HEK293 (cell line): ENCODE data around the gene SKIC3.

Experiments used
- ZNF146 ChIP-seq: fragments of 450-650 bp; formaldehyde crosslinking; IDR thresholded peaks from 2 replicates; pipeline ENCODE4 v1.5.1; 2016; ENCODE audit warnings: missing biosample characterization, missing genetic modification characterization
- ZNF701 ChIP-seq: fragments of 450-650 bp; formaldehyde crosslinking; IDR thresholded peaks from 2 replicates; pipeline ENCODE4 v1.5.1; 2016; ENCODE audit warnings: missing biosample characterization, missing genetic modification characterization
- TF ChIP-seq, protein P1 (sequence below): fragments of 450-650 bp; formaldehyde crosslinking; IDR thresholded peaks from 2 replicates; pipeline ENCODE4 v1.5.1; 2016; ENCODE audit warnings: missing biosample characterization, missing genetic modification characterization
- TF ChIP-seq, protein P2 (sequence below): fragments of 450-650 bp; formaldehyde crosslinking; IDR thresholded peaks from 2 replicates; pipeline ENCODE4 v1.5.1; 2016; ENCODE audit warnings: missing biosample characterization, missing genetic modification characterization

DNA sequence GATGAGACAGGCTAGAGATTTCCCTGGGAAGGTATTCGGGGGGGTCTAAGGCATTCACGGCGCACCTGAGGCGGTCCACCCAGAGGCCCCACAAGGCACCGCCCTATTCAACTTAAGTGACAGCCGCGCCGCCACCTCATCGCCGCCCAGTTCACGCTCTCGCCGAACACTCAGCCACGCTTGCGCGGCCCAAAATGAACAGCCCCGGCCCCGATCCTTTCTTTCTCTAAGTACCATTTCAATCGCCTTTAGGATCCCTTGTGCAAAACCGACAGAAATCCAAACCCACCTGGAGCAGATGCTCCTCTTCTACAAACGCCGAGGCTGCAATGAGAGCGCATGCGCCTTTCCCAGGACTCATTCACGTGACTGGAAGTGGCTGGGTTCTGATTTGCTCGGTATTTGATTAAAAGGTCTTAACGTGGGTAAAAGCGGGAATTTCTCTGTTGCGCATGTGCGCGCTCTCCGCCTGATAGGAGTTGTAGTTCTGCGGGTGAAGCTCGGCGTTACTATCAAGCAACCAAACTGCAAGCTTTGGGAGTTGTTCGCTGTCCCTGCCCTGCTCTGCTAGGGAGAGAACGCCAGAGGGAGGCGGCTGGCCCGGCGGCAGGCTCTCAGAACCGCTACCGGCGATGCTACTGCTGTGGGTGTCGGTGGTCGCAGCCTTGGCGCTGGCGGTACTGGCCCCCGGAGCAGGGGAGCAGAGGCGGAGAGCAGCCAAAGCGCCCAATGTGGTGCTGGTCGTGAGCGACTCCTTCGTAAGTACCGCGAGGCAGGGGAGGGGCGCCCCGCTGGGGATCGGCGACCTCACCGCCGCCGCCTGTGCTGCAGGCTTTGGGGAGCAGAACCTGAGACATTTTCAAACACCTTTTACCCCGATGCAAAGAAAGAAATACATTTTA is at the start of gene SKIC3, which contains the start of gene ARSK:
- TF ChIP-seq ZNF146 (tag by site-specific recombination) (no peak), ZNF701 (tag by site-specific recombination) (no peak)
- TF ChIP-seq, protein P1, sequence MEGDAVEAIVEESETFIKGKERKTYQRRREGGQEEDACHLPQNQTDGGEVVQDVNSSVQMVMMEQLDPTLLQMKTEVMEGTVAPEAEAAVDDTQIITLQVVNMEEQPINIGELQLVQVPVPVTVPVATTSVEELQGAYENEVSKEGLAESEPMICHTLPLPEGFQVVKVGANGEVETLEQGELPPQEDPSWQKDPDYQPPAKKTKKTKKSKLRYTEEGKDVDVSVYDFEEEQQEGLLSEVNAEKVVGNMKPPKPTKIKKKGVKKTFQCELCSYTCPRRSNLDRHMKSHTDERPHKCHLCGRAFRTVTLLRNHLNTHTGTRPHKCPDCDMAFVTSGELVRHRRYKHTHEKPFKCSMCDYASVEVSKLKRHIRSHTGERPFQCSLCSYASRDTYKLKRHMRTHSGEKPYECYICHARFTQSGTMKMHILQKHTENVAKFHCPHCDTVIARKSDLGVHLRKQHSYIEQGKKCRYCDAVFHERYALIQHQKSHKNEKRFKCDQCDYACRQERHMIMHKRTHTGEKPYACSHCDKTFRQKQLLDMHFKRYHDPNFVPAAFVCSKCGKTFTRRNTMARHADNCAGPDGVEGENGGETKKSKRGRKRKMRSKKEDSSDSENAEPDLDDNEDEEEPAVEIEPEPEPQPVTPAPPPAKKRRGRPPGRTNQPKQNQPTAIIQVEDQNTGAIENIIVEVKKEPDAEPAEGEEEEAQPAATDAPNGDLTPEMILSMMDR (tag by site-specific recombination) = peak; percentile 63
- TF ChIP-seq, protein P2, sequence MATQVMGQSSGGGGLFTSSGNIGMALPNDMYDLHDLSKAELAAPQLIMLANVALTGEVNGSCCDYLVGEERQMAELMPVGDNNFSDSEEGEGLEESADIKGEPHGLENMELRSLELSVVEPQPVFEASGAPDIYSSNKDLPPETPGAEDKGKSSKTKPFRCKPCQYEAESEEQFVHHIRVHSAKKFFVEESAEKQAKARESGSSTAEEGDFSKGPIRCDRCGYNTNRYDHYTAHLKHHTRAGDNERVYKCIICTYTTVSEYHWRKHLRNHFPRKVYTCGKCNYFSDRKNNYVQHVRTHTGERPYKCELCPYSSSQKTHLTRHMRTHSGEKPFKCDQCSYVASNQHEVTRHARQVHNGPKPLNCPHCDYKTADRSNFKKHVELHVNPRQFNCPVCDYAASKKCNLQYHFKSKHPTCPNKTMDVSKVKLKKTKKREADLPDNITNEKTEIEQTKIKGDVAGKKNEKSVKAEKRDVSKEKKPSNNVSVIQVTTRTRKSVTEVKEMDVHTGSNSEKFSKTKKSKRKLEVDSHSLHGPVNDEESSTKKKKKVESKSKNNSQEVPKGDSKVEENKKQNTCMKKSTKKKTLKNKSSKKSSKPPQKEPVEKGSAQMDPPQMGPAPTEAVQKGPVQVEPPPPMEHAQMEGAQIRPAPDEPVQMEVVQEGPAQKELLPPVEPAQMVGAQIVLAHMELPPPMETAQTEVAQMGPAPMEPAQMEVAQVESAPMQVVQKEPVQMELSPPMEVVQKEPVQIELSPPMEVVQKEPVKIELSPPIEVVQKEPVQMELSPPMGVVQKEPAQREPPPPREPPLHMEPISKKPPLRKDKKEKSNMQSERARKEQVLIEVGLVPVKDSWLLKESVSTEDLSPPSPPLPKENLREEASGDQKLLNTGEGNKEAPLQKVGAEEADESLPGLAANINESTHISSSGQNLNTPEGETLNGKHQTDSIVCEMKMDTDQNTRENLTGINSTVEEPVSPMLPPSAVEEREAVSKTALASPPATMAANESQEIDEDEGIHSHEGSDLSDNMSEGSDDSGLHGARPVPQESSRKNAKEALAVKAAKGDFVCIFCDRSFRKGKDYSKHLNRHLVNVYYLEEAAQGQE (tag by site-specific recombination) = no peak
